HCT116 (cell line): ENCODE data around the gene PTPN18. TPM values are rescaled to one million over a fixed set of nuclear protein-coding genes. Genes with fewer than 3 reads are reported as not detected.

Experiments used
- ATAC-seq: fragments of 200-7000 bp; cut with Tn5 transposase; 2 replicates; pipeline ENCODE4 v1.9.1; 2020; ENCODE audit warnings: mild to moderate bottlenecking, moderate library complexity
- BruUV-seq: library from RNA; stranded (reverse); fragments of 400-500 nt; replicated peaks from 2 replicates; lab custom pipeline; 2021; lab: Mats Ljungman, UMichigan
- CTCF ChIA-PET: fragments of 300-600 bp; sonication (Branson Sonifier 250); formaldehyde crosslinking; loops from one replicate; lab custom pipeline; 2021; ENCODE audit warnings: antibody characterized with exemption; lab: Charles Lee
- POLR2A ChIA-PET: fragments of 300-600, 350-600 bp; sonication (Branson Sonifier 250); formaldehyde crosslinking; loops from one replicate; lab custom pipeline; 2021; ENCODE audit warnings: antibody characterized with exemption; lab: Charles Lee
- RAD21 ChIA-PET, 2 experiments: fragments of 300-600 bp; sonication (Branson Sonifier 250); formaldehyde crosslinking; loops; one replicate each; lab custom pipeline; 2023; ENCODE audit warnings: low total read pairs in 2 of 2; ENCODE audit not compliant: uncharacterized antibody in 2 of 2, unreplicated experiment in 2 of 2, low non-redundant PET in 1 of 2; lab: Charles Lee
- DNase-seq: peaks from one replicate; pipeline ENCODE4 v3.0.0-alpha.2; 2010; ENCODE audit warnings: low read depth, low spot score
- H2AFZ ChIP-seq: fragments of 200-600 bp; shearing (Covaris generic), sonication (generic); 2 replicates; pipeline ENCODE4 v1.6.1; 2017; ENCODE audit warnings: low read depth, mixed run types, mixed read lengths, antibody characterized with exemption, low read length; ENCODE audit not compliant: poor library complexity, severe bottlenecking
- H3K27ac ChIP-seq: 2 replicates; pipeline ENCODE4 v1.5.1; 2012; ENCODE audit warnings: low read depth, low read length
- H3K27me3 ChIP-seq: fragments of 200-600 bp; sonication (generic); 2 replicates; pipeline ENCODE4 v1.6.1; 2016; ENCODE audit warnings: mixed run types, low read length, mixed read lengths; ENCODE audit not compliant: insufficient read depth
- H3K36me3 ChIP-seq, 2 experiments: fragments of 200-500 bp in 1 of 2; fragments of 200-600 bp in 1 of 2; sonication (Bioruptor generic) in 1 of 2; sonication (generic) in 1 of 2; 2 replicates each; pipeline versions ENCODE4 v1.5.1 to v1.6.1; 2014 to 2016; ENCODE audit warnings: low read length in 2 of 2, inconsistent platforms in 1 of 2, mixed read lengths in 1 of 2, mixed run types in 1 of 2; ENCODE audit not compliant: insufficient read depth in 2 of 2, control insufficient read depth in 1 of 2
- H3K4me1 ChIP-seq, 2 experiments: fragments of 200-600 bp in 1 of 2; sonication (generic) in 1 of 2; 2 replicates each; pipeline versions ENCODE4 v1.5.1 to v1.6.1; 2012 to 2017; ENCODE audit warnings: low read length in 2 of 2, inconsistent platforms in 1 of 2, mild to moderate bottlenecking in 1 of 2, mixed read lengths in 1 of 2, mixed run types in 1 of 2, moderate library complexity in 1 of 2; ENCODE audit not compliant: insufficient read depth in 2 of 2, control insufficient read depth in 1 of 2
- H3K4me2 ChIP-seq: fragments of 200-600 bp; sonication (generic); 2 replicates; pipeline ENCODE4 v1.6.1; 2017; ENCODE audit warnings: mixed run types, low read length, mixed read lengths
- H3K4me3 ChIP-seq, 2 experiments: fragments of 200-600 bp in 1 of 2; sonication (generic) in 1 of 2; replicated peaks in 1 of 2; 2 replicates each; pipeline ENCODE4 v1.5.1; 2011 to 2016; ENCODE audit warnings: low read length in 2 of 2, control low read depth in 1 of 2, low read depth in 1 of 2, mild to moderate bottlenecking in 1 of 2, mixed read lengths in 1 of 2, mixed run types in 1 of 2
- H3K79me2 ChIP-seq: fragments of 200-600 bp; sonication (generic); 2 replicates; pipeline ENCODE4 v1.6.1; 2017; ENCODE audit warnings: mild to moderate bottlenecking, mixed run types, low read length, moderate library complexity, mixed read lengths; ENCODE audit not compliant: insufficient read depth
- H3K9ac ChIP-seq: fragments of 200-600 bp; sonication (generic); 2 replicates; pipeline ENCODE4 v1.6.1; 2016; ENCODE audit warnings: low read length, mixed read lengths
- H3K9me2 ChIP-seq: fragments of 200-600 bp; sonication (generic), shearing (Covaris generic); 2 replicates; pipeline ENCODE4 v1.6.1; 2017; ENCODE audit warnings: mixed run types, mild to moderate bottlenecking, moderate library complexity; ENCODE audit not compliant: insufficient read depth
- H3K9me3 ChIP-seq, 2 experiments: fragments of 200-500 bp in 1 of 2; fragments of 200-600 bp in 1 of 2; sonication (Bioruptor generic) in 1 of 2; sonication (generic) in 1 of 2; 2 replicates each; pipeline ENCODE4 v1.6.1; 2014 to 2017; ENCODE audit warnings: low read length in 2 of 2, mixed read lengths in 2 of 2, inconsistent platforms in 1 of 2, low read depth in 1 of 2, mild to moderate bottlenecking in 1 of 2, mixed run types in 1 of 2, moderate library complexity in 1 of 2; ENCODE audit not compliant: control insufficient read depth in 1 of 2, insufficient read depth in 1 of 2
- H4K20me1 ChIP-seq: fragments of 200-600 bp; sonication (generic), shearing (Covaris generic); 2 replicates; pipeline ENCODE4 v1.6.1; 2017; ENCODE audit warnings: mixed run types, mild to moderate bottlenecking, moderate library complexity; ENCODE audit not compliant: insufficient read depth
- CBX3 ChIP-seq: IDR thresholded peaks from 2 replicates; pipeline ENCODE4 v1.6.1; 2012; ENCODE audit warnings: low read depth
- CEBPB ChIP-seq: IDR thresholded peaks from 2 replicates; pipeline ENCODE4 v1.6.1; 2012; ENCODE audit warnings: low read depth
- CTCF ChIP-seq, 3 experiments: fragments of 200-600 bp in 1 of 3; sonication (generic) in 1 of 3; IDR thresholded peaks in 2 of 3; conservative IDR thresholded peaks in 1 of 3; 2 replicates each; pipeline ENCODE4 v1.5.1; 2012 to 2017; ENCODE audit warnings: low read depth in 2 of 3, low read length in 2 of 3, antibody characterized with exemption in 1 of 3, borderline replicate concordance in 1 of 3, control low read depth in 1 of 3, mild to moderate bottlenecking in 1 of 3, mixed read lengths in 1 of 3, mixed run types in 1 of 3, moderate library complexity in 1 of 3; ENCODE audit not compliant: insufficient read depth in 1 of 3
- ELF1 ChIP-seq: IDR thresholded peaks from 2 replicates; pipeline ENCODE4 v1.6.1; 2012; ENCODE audit warnings: low read depth, borderline replicate concordance
- EZH2 ChIP-seq: fragments of 200-600 bp; sonication (generic); IDR thresholded peaks from 2 replicates; pipeline ENCODE4 v1.6.1; 2017; ENCODE audit warnings: antibody characterized with exemption, mixed run types
- EZH2phosphoT487 ChIP-seq: fragments of 200-600 bp; IDR thresholded peaks from 2 replicates; pipeline ENCODE4 v1.6.1; 2018; ENCODE audit warnings: antibody characterized with exemption, borderline replicate concordance
- FOSL1 ChIP-seq: IDR thresholded peaks from 2 replicates; pipeline ENCODE4 v1.6.1; 2012; ENCODE audit warnings: low read depth
- JUND ChIP-seq: IDR thresholded peaks from 2 replicates; pipeline ENCODE4 v1.6.1; 2012
- POLR2A ChIP-seq: IDR thresholded peaks from 2 replicates; pipeline ENCODE4 v1.7.0; 2011; ENCODE audit warnings: borderline replicate concordance; ENCODE audit not compliant: insufficient read depth, insufficient read length; ENCODE audit errors: extremely low read depth
- POLR2AphosphoS5 ChIP-seq: IDR thresholded peaks from 2 replicates; pipeline ENCODE4 v1.6.1; 2011; ENCODE audit warnings: mild to moderate bottlenecking, low read depth, low read length, moderate library complexity
- RAD21 ChIP-seq: IDR thresholded peaks from 2 replicates; pipeline ENCODE4 v1.6.1; 2012; ENCODE audit warnings: low read depth, mild to moderate bottlenecking
- REST ChIP-seq: IDR thresholded peaks from 2 replicates; pipeline ENCODE4 v1.6.1; 2012; ENCODE audit warnings: low read depth
- SIN3A ChIP-seq: IDR thresholded peaks from 2 replicates; pipeline ENCODE4 v1.6.1; 2012; ENCODE audit warnings: low read depth
- SP1 ChIP-seq: IDR thresholded peaks from 2 replicates; pipeline ENCODE4 v1.6.1; 2012; ENCODE audit warnings: low read depth
- SRF ChIP-seq: IDR thresholded peaks from 2 replicates; pipeline ENCODE4 v1.6.1; 2012; ENCODE audit warnings: low read depth
- YY1 ChIP-seq: IDR thresholded peaks from 2 replicates; pipeline ENCODE4 v1.6.1; 2011; ENCODE audit warnings: low read length, low read depth, moderate library complexity, mild to moderate bottlenecking; ENCODE audit not compliant: insufficient replicate concordance; ENCODE audit errors: extremely low read depth
- ZFX ChIP-seq: fragments of 450-650 bp; IDR thresholded peaks from 2 replicates; pipeline ENCODE4 v1.6.1; 2017
- ZNF274 ChIP-seq: fragments of 200-500 bp; sonication (Bioruptor generic); IDR thresholded peaks from 2 replicates; pipeline ENCODE4 v1.6.1; 2014; ENCODE audit warnings: mild to moderate bottlenecking, low read depth, low read length, inconsistent platforms
- intact Hi-C: fragments of 100-400 bp; cut with micrococcal nuclease; formaldehyde crosslinking; loops from 2 replicates; pipeline ENCODE4 v1.10.0; 2022
- total RNA-seq: library from RNA; stranded (reverse); gene quantifications from one replicate; pipeline ENCODE4 v1.2.1, GENCODE V29; 2021; ENCODE audit not compliant: unreplicated experiment
- TF ChIP-seq, protein P1 (sequence below): IDR thresholded peaks from 2 replicates; pipeline ENCODE4 v1.6.1; 2012

PTPN18 gene
- total RNA-seq, 1 experiment from 2014 or later: 52.4 TPM

- no peaks in the 10 kb centered on the region for H3K79me2 ChIP-seq
- no TSS peak for BruUV-seq
- no peaks in the 10 kb centered on the region for H3K9me3 ChIP-seq
- no peak for DNase-seq
- ATAC-seq: no peak
- no peak overlapping the region for H3K4me2 ChIP-seq
- H3K27me3 ChIP-seq: no peaks in the 10 kb centered on the region
- H3K4me1 ChIP-seq: peaks cover 14 to 27% of the 10 kb centered on the region in 2 experiments
- no peak overlapping the region for H3K27ac ChIP-seq
- RAD21 ChIA-PET: no interaction called here
- H2AFZ ChIP-seq: no peak overlapping the region
- intact Hi-C loops: no loop called here
- H4K20me1 ChIP-seq: no peaks in the 10 kb centered on the region
- H3K36me3 ChIP-seq: no peaks in the 10 kb centered on the region
- H3K9me2 ChIP-seq: no peaks in the 10 kb centered on the region
- no peak for TF ChIP-seq REST
- TF ChIP-seq FOSL1: no peak
- TF ChIP-seq ZNF274: no peak
- no peak for TF ChIP-seq CTCF (IDR thresholded peaks at IDR 0.05 in 2 of 3, conservative IDR thresholded peaks at IDR 0.05 in 1 of 3; ENCODE audit: borderline replicate concordance in 1 of 3, insufficient read depth in 1 of 3, low read depth in 2 of 3, low read length in 2 of 3)
- TF ChIP-seq CBX3: no peak
- no peak for TF ChIP-seq SP1
- TF ChIP-seq POLR2A: no peak
- TF ChIP-seq, protein P1, sequence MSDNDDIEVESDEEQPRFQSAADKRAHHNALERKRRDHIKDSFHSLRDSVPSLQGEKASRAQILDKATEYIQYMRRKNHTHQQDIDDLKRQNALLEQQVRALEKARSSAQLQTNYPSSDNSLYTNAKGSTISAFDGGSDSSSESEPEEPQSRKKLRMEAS: no peak
- TF ChIP-seq ZFX: no peak
- TF ChIP-seq RAD21: no peak
- no peak for TF ChIP-seq EZH2
- no peak for TF ChIP-seq CEBPB
- TF ChIP-seq ELF1: no peak
- TF ChIP-seq EZH2phosphoT487: no peak
- TF ChIP-seq POLR2AphosphoS5: no peak
- TF ChIP-seq YY1: no peak
- no peak for TF ChIP-seq SIN3A
- TF ChIP-seq JUND: no peak
- no peak for TF ChIP-seq SRF
- POLR2A ChIA-PET: no interaction called here
- H3K9ac ChIP-seq: no peak overlapping the region
- CTCF ChIA-PET: no interaction called here
- H3K4me3 ChIP-seq: no peak overlapping the region
Observed at GRCh38 chr2:130389783-130390182, 33.9 kb downstream of the PTPN18 start.
